Left ventricle myocardium inferior (tissue), 1 donor: Measurements from ENCODE around the gene TLR8. TPM values are rescaled to one million over a fixed set of nuclear protein-coding genes. Genes with fewer than 3 reads are reported as not detected.

Source experiments
- DNase-seq: peaks from one replicate; pipeline ENCODE4 v3.0.0-alpha.2; 2020
- H3K27ac ChIP-seq: fragments of 200-600 bp; replicated peaks from 2 replicates; pipeline ENCODE4 v1.8.0; 2021
- H3K27me3 ChIP-seq: fragments of 200-600 bp; 2 replicates; pipeline ENCODE4 v1.8.0; 2021; ENCODE audit warnings: low read depth
- H3K36me3 ChIP-seq: fragments of 200-600 bp; 2 replicates; pipeline ENCODE4 v1.8.0; 2021
- H3K4me1 ChIP-seq: fragments of 200-600 bp; 2 replicates; pipeline ENCODE4 v1.8.0; 2021
- H3K4me3 ChIP-seq: fragments of 200-600 bp; 2 replicates; pipeline ENCODE4 v1.8.0; 2021; ENCODE audit warnings: mild to moderate bottlenecking, moderate library complexity
- H3K9me3 ChIP-seq: fragments of 200-600 bp; replicated peaks from 2 replicates; pipeline ENCODE4 v1.8.0; 2021
- CTCF ChIP-seq: fragments of 200-600 bp; IDR thresholded peaks from 2 replicates; pipeline ENCODE4 v1.8.0; 2021; ENCODE audit warnings: antibody characterized with exemption, mild to moderate bottlenecking, borderline replicate concordance
- intact Hi-C: fragments of 100-400 bp; cut with micrococcal nuclease; formaldehyde crosslinking; loops from one replicate; pipeline ENCODE4 v1.11.0; 2022
- total RNA-seq: library from RNA; stranded (reverse); fragmentation: NEBNext Ultra II Directional; extraction: Animal tissue kit (Norgen Biotek cat#: 25700); gene quantifications from one replicate; pipeline ENCODE4 v1.2.1, GENCODE V29; 2021
- donor health status: DM: no; HTN: yes; CAD: no; lungs with severe emphysema.

TLR8 gene
- total RNA-seq, 1 donor from 2014 or later = 0.85 TPM

GRCh38 chrX:12949927-12950656 lies 43.7 kb downstream of the TLR8 start:
- H3K4me1 ChIP-seq = peaks cover 15% of the 10 kb centered on the region
- peak; percentile 71 for DNase-seq
- H3K36me3 ChIP-seq = no peaks in the 10 kb centered on the region
- H3K27me3 ChIP-seq = no peaks in the 10 kb centered on the region
- peak overlapping the region; percentile 21 for H3K4me3 ChIP-seq
- no peak for TF ChIP-seq CTCF
- intact Hi-C loops = loop anchor here (5.0 kb wide), 1 partner anchor 537 kb away; no protein-coding TSS in a partner anchor
- peak overlapping the region; percentile 74 for H3K27ac ChIP-seq
- no peaks in the 10 kb centered on the region for H3K9me3 ChIP-seq

GRCh38 chrX:12950851-12951594 lies 44.6 kb downstream of the TLR8 start:
- TF ChIP-seq CTCF = peak; percentile 24
- Histone ChIP-seq H3K9me3 (no peaks in the 10 kb centered on the region), H3K4me3 (no peak overlapping the region), H3K4me1 (peaks cover 19% of the 10 kb centered on the region), H3K27me3 (no peaks in the 10 kb centered on the region), H3K27ac (peak overlapping the region; percentile 74), H3K36me3 (no peaks in the 10 kb centered on the region)
- no peak for DNase-seq
- intact Hi-C loops = no loop called here

- Histone ChIP-seq H3K9me3 (no peaks in the 10 kb centered on the region), H3K27ac (no peak overlapping the region), H3K4me3 (no peak overlapping the region), H3K4me1 (peaks cover 24% of the 10 kb centered on the region), H3K36me3 (no peaks in the 10 kb centered on the region), H3K27me3 (no peaks in the 10 kb centered on the region)
- DNase-seq = no peak
- no peak for TF ChIP-seq CTCF
- intact Hi-C loops = no loop called here
These were observed 45.2 kb downstream of the TLR8 start for GRCh38 chrX:12951595-12951975.

GRCh38 chrX:12953420-12953819 lies 47.0 kb downstream of the TLR8 start:
- Histone ChIP-seq H3K36me3 (no peaks in the 10 kb centered on the region), H3K4me1 (peaks cover 19% of the 10 kb centered on the region), H3K9me3 (no peaks in the 10 kb centered on the region), H3K27ac (no peak overlapping the region), H3K4me3 (no peak overlapping the region), H3K27me3 (no peaks in the 10 kb centered on the region)
- no peak for TF ChIP-seq CTCF
- intact Hi-C loops = no loop called here
- DNase-seq = no peak

- H3K27ac ChIP-seq = no peak overlapping the region
- no peaks in the 10 kb centered on the region for H3K36me3 ChIP-seq
- TF ChIP-seq CTCF = no peak
- intact Hi-C loops = no loop called here
- no peak for DNase-seq
- no peaks in the 10 kb centered on the region for H3K27me3 ChIP-seq
- no peak overlapping the region for H3K4me3 ChIP-seq
- H3K9me3 ChIP-seq = no peaks in the 10 kb centered on the region
- H3K4me1 ChIP-seq = peaks cover 17% of the 10 kb centered on the region
These were observed 48.0 kb downstream of the TLR8 start for GRCh38 chrX:12954376-12954775.
